GM12878 (cell line): ENCODE data around the gene RUFY3. TPM values are rescaled to one million over a fixed set of nuclear protein-coding genes. Genes with fewer than 3 reads are reported as not detected.

ENCODE experiments used
- BMI1 ChIP-seq: fragments of 450-650 bp; IDR thresholded peaks from 2 replicates; pipeline ENCODE4 v1.6.1; 2016; ENCODE audit warnings: mild to moderate bottlenecking, moderate library complexity, borderline replicate concordance
- E2F8 ChIP-seq: fragments of 450-650 bp; IDR thresholded peaks from 2 replicates; pipeline ENCODE4 v1.6.1; 2018; ENCODE audit warnings: mild to moderate bottlenecking, low read depth, moderate library complexity; ENCODE audit not compliant: partially characterized antibody
- E4F1 ChIP-seq: fragments of 450-650 bp; IDR thresholded peaks from 2 replicates; pipeline ENCODE4 v1.6.1; 2018; ENCODE audit warnings: borderline replicate concordance, mild to moderate bottlenecking; ENCODE audit not compliant: partially characterized antibody
- GABPA ChIP-seq: IDR thresholded peaks from 2 replicates; pipeline ENCODE4 v1.6.1; 2014; ENCODE audit warnings: antibody characterized with exemption, low read depth, mild to moderate bottlenecking, inconsistent platforms
- HCFC1 ChIP-seq: fragments of 150-350 bp; IDR thresholded peaks from 2 replicates; pipeline ENCODE4 v1.6.1; 2014; ENCODE audit warnings: low read length
- IRF4 ChIP-seq: IDR thresholded peaks from 2 replicates; pipeline ENCODE4 v1.6.1; 2011; ENCODE audit warnings: low read depth, low read length
- MAX ChIP-seq: IDR thresholded peaks from 2 replicates; pipeline ENCODE4 v1.6.1; 2012; ENCODE audit warnings: low read depth, low read length, improper control_type of control experiment
- NFXL1 ChIP-seq: fragments of 450-650 bp; IDR thresholded peaks from 2 replicates; pipeline ENCODE4 v1.6.1; 2017; ENCODE audit warnings: antibody characterized with exemption, mild to moderate bottlenecking, borderline replicate concordance
- RAD21 ChIP-seq: IDR thresholded peaks from 2 replicates; pipeline ENCODE4 v1.6.1; 2011; ENCODE audit warnings: mild to moderate bottlenecking, low read depth, low read length, moderate library complexity; ENCODE audit not compliant: insufficient read depth
- RCOR1 ChIP-seq: conservative IDR thresholded peaks from 2 replicates; pipeline ENCODE4 v1.6.1; 2012; ENCODE audit warnings: low read depth, low read length, improper control_type of control experiment
- SREBF2 ChIP-seq: IDR thresholded peaks from 2 replicates; pipeline ENCODE4 v1.6.1; 2012; ENCODE audit warnings: mild to moderate bottlenecking, low read length
- TCF12 ChIP-seq: IDR thresholded peaks from 2 replicates; pipeline ENCODE4 v1.6.1; 2011; ENCODE audit warnings: low read depth, mild to moderate bottlenecking, low read length
- polyA plus RNA-seq, 11 experiments: library from polyadenylated mRNA; depleted of rRNA in 4 of 11; unstranded in 6 of 11; stranded (reverse) in 5 of 11; fragments of >200 nt; fragmentation: Nextera tagmentation in 4 of 11; fragmentation: Illumina TruSeq in 1 of 11; extraction: Ambion mirVana in 4 of 11; extraction: Trizol in 1 of 11; gene quantifications; 1 replicate in 1 of 11; 2 replicates in 10 of 11; pipeline versions ENCODE4 v1.2.1 to v1.2.3, GENCODE V29; 2011 to 2016; ENCODE audit warnings: inconsistent platforms in 2 of 11, missing spikeins in 2 of 11, low read depth in 1 of 11
- total RNA-seq, 4 experiments: library from RNA; depleted of rRNA in 3 of 4; stranded (reverse); fragments of >200 nt in 3 of 4; fragmentation: Illumina TruSeq in 1 of 4; extraction: Trizol in 1 of 4; gene quantifications; 2 replicates each; pipeline versions ENCODE4 v1.2.1 to v1.2.3, GENCODE V29; 2013 to 2021
- TF ChIP-seq, protein P1 (sequence below): fragments of 450-650 bp; IDR thresholded peaks from 2 replicates; pipeline ENCODE4 v1.6.1; 2017; ENCODE audit warnings: antibody characterized with exemption, mild to moderate bottlenecking, moderate library complexity
- TF ChIP-seq, protein P2 (sequence below): IDR thresholded peaks from 2 replicates; pipeline ENCODE4 v1.6.1; 2011; ENCODE audit warnings: mild to moderate bottlenecking, low read depth, low read length, moderate library complexity; ENCODE audit not compliant: insufficient replicate concordance

RUFY3 gene
- total and polyA plus RNA-seq, 10 of the 15 experiments (the other 5 are each of a cell fraction or from before 2014, with no cell fraction given), result 5.1 to 28.3 (median 13.1) TPM

DNA sequence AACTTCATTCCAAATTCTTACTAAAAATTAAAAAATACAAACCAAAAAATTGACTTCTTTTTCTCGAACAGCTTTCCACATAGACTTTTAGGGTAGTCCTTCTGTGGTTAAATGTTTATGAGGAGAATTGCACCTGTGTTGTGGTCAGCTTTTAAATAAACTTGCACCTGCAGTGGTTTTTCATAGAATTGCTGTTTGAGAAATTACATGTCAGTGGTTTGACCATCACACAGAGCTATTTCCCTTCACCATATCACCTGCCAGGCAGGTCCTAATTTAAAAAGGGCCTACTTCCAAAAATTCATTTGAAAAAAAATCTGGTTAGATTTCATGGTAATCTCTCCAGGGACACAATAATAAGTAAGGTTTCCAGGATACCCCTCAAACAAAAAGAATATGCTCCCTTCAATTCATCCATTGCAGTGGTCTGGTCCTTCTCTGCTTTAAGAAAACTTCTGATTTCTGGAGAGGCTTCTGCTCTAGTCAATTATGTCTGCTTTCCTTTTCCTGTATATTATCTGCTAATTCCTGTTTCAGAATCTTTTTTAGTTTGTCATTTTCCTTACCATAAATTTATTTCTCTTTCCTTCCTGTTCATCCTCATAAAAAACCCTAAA is 43.3 kb upstream of the RUFY3 start (continued):
- TF ChIP-seq MAX (no peak), HCFC1 (no peak), TCF12 (peak; percentile 97), SREBF2 (no peak), IRF4 (no peak), E4F1 (no peak), BMI1 (peak; percentile 45; the same call in 1 of the 2 replicates), NFXL1 (no peak), GABPA (peak; percentile 57; the same call in 1 of the 2 replicates), RCOR1 (no peak), RAD21 (no peak), E2F8 (no peak)
- TF ChIP-seq, protein P1, sequence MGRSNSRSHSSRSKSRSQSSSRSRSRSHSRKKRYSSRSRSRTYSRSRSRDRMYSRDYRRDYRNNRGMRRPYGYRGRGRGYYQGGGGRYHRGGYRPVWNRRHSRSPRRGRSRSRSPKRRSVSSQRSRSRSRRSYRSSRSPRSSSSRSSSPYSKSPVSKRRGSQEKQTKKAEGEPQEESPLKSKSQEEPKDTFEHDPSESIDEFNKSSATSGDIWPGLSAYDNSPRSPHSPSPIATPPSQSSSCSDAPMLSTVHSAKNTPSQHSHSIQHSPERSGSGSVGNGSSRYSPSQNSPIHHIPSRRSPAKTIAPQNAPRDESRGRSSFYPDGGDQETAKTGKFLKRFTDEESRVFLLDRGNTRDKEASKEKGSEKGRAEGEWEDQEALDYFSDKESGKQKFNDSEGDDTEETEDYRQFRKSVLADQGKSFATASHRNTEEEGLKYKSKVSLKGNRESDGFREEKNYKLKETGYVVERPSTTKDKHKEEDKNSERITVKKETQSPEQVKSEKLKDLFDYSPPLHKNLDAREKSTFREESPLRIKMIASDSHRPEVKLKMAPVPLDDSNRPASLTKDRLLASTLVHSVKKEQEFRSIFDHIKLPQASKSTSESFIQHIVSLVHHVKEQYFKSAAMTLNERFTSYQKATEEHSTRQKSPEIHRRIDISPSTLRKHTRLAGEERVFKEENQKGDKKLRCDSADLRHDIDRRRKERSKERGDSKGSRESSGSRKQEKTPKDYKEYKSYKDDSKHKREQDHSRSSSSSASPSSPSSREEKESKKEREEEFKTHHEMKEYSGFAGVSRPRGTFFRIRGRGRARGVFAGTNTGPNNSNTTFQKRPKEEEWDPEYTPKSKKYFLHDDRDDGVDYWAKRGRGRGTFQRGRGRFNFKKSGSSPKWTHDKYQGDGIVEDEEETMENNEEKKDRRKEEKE, result no peak
- TF ChIP-seq, protein P2, sequence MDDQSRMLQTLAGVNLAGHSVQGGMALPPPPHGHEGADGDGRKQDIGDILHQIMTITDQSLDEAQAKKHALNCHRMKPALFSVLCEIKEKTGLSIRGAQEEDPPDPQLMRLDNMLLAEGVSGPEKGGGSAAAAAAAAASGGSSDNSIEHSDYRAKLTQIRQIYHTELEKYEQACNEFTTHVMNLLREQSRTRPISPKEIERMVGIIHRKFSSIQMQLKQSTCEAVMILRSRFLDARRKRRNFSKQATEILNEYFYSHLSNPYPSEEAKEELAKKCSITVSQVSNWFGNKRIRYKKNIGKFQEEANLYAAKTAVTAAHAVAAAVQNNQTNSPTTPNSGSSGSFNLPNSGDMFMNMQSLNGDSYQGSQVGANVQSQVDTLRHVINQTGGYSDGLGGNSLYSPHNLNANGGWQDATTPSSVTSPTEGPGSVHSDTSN, result peak; percentile 65
